ENCODE data around the gene KDM4C.

Gene KDM4C

DNA sequence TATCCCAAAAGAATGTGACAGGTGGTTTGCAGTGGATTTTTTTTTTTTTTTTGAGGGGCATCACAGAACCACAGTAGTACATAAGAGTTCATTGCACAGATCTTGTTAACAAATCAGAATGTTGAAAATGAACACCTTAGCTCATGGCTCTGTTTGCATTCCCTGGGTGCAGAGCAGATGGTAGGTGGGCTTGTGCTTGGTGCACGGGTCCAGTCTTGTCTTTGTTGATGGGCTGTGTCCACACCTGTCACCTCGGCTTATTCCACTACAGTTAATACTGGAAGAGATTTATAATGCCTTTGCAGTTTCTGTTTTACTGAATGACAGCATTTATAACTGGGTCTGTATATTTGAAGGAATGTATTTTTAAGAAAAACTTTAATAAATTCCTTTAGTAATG, 146.6 kb downstream of the KDM4C start:
- DNase-seq (ENCODE audit: low read depth in 2 of 2): no peak

DNA sequence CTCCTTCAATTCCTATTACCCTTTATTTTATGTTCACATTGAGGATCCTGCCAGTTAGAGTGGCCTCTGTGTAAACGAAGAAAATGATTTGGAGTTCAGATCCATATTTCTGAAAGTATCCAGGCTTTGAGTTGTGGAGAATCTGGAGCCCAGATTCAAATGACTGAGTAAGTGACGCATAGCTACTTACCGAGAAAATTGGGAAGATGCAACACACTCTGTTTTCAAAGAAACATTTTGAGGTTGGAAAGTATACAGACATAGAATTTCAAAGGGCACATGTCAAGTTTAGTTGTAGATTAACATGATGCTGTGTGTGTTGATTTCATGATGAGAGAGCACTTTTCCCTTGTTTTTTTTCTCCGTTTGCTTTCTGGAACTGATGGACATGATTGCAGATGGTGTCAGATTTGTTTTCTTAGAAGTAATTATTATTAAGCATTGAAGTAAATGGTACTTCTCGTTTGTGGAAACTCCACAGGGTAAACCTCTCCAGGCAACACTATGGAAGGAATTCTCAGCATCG, 148.1 kb downstream of the KDM4C start:
- DNase-seq (ENCODE audit: low read depth in 2 of 2): no peak

- DNase-seq (ENCODE audit: low read depth in 2 of 2): no peak
Observed at GRCh38 chr9:6907772-6908381, 150.1 kb downstream of the KDM4C start.

- DNase-seq (ENCODE audit: low read depth in 2 of 2): no peak
Observed at GRCh38 chr9:6909181-6909580, 151.4 kb downstream of the KDM4C start.

GRCh38 chr9:6910032-6910431, 152.3 kb downstream of the KDM4C start:
- DNase-seq (ENCODE audit: low read depth in 2 of 2): no peak

DNA sequence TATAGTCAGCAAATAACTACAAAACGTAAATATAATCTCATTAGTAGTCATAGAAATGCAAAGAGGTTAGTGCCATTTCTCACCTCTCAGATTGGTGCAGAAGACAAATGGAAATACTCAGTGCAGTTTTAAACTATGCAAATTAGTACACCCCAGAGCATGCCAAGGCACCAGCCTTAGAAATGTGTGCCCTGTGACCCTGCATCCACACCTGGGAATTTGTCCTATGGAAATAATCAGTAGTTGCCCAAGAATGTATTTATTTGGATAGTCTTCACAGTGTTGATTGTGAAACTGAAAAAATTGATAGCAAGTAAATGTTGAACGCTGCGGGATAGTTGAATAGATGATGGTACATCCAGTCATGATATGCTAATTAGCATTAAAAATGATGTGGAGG, 152.7 kb downstream of the KDM4C start:
- DNase-seq (ENCODE audit: low read depth in 2 of 2): no peak

DNA sequence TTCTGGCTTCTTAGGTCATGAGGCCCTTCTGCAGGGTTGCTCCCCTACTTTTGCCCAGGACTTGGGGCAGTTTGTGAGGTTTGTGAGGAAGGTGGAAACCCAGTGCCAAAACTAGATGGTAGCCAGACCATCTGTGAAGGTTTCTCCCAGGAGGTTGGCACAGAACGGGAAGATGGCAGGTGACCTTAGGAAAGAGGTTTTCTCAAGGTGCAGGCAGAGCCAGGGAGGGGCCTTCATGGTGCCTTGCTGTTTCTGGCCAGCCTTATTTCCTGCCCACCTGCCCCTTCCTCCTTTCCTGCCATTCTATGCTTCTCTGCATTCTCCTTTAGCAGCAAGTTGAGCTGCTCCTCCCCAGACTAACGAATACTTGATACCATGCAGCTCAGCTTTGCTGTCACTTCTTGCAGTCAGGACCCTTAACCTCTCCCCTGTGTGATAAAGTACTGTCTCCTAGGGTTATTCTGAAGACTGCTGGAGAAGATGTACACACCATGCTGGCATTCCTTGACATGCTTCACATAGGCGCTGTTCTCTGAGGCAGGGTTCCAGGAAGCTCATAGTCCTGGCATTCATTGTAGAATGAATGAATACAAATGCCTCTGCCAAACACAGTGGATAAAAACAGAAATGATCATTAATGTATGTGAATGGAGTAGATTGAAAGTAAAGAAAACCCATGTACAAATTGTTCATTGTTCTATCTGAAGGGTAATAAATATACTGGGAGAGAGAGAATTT, 154.3 kb downstream of the KDM4C start:
- no peak for DNase-seq (ENCODE audit: low read depth in 2 of 2)

DNA sequence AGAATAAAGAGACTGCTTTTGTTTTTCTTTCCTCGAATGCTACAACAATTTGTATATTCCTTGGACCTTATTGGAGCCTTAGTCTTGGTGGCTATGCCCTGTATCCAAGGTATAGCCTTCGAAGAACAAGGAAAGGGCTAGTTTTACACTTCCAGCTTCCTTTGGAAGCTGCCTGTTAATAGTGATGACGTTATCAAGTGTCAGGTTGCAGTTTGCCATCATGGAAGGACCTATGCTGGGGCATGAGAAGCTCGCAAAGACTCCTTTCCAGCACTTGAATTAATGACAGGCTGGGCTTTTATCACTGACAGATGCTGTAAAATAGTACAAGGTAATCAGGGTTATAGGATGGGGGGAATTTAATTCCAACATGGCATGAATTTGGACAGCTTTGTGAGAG, 157.9 kb downstream of the KDM4C start:
- DNase-seq (ENCODE audit: low read depth in 2 of 2): no peak

- no peak for DNase-seq (ENCODE audit: low read depth in 2 of 2)
Observed at GRCh38 chr9:6917162-6917561, 159.4 kb downstream of the KDM4C start.

- DNase-seq (ENCODE audit: low read depth in 2 of 2): no peak
Observed at GRCh38 chr9:6920041-6920440, 162.3 kb downstream of the KDM4C start.

DNA sequence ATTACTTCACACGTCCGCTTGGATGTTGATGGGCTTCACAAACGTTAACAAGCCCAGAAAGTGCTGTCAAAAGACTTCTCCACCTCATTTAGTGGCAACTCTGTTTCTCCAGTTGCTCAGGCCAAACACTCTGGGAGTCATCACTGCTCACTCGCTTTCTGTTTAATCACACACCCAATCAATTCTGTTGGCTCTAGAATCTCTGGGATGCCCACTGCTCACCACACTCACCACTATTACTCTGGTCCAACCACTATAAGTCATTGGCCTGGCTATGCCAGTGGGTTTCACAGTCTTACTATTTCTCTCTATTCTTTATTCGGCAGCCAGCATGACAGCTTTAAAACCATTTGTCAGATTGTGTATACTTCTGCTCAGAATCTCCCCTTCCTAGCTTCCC, 163.5 kb downstream of the KDM4C start:
- DNase-seq (ENCODE audit: low read depth in 2 of 2): no peak

DNA sequence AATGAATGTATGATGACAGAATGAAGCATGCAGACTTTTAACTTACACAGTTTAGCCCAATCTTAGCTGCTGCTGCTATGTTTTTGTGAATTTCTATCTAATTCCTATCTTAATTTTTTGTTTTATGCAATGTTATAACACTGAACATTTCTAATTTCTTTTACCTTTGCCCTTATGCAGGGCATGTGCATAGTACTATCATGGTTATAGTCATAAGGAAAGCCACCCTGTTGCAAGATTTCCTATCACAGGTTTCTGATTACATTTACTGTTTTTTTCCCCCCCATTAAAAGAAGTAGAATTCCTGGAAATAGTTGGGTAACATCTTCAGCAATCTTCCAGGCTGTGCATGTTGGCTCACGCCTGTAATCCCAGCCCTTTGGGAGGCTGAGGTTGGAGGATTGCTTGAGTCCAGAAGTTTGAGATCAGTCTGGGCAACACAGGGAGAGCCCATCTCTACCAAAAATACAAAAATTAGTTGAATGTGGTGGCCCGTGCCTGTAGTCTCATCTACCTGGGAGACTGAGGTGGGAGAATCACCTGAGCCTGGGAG, 164.4 kb downstream of the KDM4C start:
- no peak for DNase-seq (ENCODE audit: low read depth in 2 of 2)

- no peak for DNase-seq (ENCODE audit: low read depth in 2 of 2)
Observed at GRCh38 chr9:6922680-6923079, 164.9 kb downstream of the KDM4C start.

DNA sequence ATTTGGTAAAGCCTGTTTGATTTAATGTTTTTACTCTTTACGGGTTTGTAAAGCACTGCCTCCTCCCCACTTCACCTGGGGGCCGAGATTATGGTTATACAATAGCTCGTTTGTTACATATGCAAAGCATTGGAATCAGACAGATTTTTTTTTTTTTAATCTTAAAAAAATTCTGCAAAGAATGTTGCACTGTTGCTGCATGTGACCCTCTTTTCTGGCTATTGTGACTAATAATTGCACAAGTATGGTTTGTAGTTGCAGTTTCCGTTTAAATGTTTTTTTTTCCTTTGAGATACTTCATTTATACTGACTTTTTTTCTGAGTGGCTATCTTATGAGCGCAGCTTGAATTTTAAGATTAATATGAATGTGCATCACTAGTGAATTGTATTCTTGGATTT, 165.3 kb downstream of the KDM4C start:
- no peak for DNase-seq (ENCODE audit: low read depth in 2 of 2)

DNA sequence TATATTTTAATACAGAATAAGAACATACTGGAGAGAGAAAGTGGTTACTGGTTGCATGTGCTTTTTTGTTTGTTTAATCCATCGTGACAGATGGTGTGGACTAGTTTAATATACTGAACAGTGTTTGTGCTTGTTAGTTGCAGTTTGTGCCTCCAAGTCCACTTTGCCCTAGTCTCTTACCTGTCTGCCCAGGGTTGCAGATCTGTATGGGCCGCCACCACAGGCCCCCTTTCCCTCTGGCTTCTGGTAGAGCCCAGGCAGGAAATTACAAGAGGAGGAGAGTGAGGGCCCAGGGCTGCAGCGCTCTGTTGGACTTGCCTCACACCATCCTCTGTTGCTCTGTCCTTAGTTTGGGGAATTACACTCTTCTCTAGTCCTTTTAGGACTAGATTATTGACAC, 166.4 kb downstream of the KDM4C start:
- DNase-seq (ENCODE audit: low read depth in 2 of 2): no peak

- no peak for DNase-seq (ENCODE audit: low read depth in 2 of 2)
Observed at GRCh38 chr9:6924988-6925563, 167.3 kb downstream of the KDM4C start.

GRCh38 chr9:6925836-6926235, 168.1 kb downstream of the KDM4C start:
- DNase-seq (ENCODE audit: low read depth in 2 of 2): no peak

GRCh38 chr9:6926436-6926835, 168.7 kb downstream of the KDM4C start:
- no peak for DNase-seq (ENCODE audit: low read depth in 2 of 2)

DNA sequence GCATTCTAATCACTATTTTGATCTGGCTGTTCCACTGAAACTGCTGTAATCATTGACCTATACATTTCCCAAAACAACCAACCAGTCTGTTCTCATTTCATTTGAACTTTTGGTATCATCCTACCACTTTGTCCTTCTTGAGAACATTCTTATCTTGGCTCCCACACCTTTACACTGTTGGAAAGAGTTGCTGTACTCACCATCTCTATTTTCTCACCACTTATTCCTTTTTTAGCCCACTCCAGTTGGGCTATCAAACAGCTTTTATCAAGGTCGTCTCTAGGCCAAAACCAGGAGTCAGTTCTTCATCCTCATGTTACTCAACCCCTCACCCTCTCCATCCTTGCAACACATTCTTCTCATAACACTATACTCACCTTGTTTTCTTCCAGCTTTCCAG, 170.1 kb downstream of the KDM4C start:
- no peak for DNase-seq (ENCODE audit: low read depth in 2 of 2)

DNA sequence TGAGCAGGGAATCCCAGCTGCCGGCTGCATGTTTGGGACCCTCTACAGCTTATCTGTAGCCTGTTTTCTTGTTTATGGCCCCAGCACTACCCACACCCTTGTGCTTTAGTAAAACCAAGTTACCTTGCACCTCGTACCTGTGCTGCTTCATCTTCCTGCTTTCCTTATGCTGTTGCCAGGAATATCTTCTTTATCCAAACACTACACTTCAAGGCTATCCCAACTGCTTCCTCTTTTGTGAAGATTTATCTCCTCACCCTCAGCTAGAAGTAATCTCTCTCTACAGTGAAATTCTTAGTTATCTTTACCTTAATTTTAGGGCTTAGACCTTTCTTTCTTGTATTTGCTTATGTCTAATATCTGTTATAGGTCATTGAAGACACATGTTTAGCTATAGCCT, 171.1 kb downstream of the KDM4C start:
- DNase-seq (ENCODE audit: low read depth in 2 of 2): no peak

- DNase-seq (ENCODE audit: low read depth in 2 of 2): no peak
Observed at GRCh38 chr9:6929441-6930215, 171.9 kb downstream of the KDM4C start.

DNA sequence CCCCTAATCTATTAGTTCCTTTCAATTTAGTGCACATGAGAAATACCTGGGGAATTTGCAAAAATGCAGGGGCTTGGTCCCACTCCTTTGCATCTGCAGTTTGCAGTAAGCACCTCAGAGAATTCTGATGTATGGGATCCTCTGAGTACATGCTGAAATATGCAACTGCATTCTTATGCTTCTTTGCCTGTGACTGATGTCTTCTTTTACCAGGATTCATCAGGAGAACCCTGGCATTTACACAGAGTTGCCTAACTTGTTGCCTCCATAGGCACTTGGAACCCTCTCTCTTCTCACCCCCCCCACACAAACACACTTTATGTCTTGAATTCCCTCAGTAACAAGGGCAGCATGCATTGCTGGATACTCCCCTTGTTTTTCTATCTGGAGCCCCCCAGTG, 173.1 kb downstream of the KDM4C start:
- DNase-seq (ENCODE audit: low read depth in 2 of 2): no peak

All from stimulated activated CD8-positive, alpha-beta memory T cell treated with anti-CD3 and anti-CD28 coated beads, Interleukin-2, amount 100 ng/mL, for 1 hour (primary cell).